ENCODE results near the gene COX4I1.
"Not testable (repeated sequence)": the region's sequence is repeated elsewhere in the genome, so short reads cannot be mapped to it uniquely, and the experiment has no call there.

DNA sequence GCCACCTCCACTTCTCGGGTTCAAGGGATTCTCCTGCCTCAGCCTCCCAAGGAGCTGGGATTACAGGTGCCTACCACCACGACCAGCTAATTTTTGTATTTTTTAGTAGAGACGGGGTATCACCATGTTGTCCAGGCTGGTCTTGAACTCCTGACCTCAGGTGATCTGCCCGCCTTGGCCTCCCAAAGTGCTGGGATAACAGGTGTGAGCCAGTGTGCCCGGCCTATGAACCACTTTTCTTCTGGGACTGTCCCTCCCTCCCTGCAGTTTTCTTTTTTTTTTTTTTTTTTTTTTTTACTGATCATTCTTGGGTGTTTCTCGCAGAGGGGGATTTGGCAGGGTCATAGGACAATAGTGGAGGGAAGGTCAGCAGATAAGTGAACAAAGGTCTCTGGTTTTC, 7.8 kb downstream of the COX4I1 start:
- TF ChIP-seq EZH2 (IDR thresholded peaks at IDR 0.05; ENCODE audit: borderline replicate concordance, low read depth, low read length, poor library complexity, severe bottlenecking) = not testable (repeated sequence)
- TF ChIP-seq, protein P1, sequence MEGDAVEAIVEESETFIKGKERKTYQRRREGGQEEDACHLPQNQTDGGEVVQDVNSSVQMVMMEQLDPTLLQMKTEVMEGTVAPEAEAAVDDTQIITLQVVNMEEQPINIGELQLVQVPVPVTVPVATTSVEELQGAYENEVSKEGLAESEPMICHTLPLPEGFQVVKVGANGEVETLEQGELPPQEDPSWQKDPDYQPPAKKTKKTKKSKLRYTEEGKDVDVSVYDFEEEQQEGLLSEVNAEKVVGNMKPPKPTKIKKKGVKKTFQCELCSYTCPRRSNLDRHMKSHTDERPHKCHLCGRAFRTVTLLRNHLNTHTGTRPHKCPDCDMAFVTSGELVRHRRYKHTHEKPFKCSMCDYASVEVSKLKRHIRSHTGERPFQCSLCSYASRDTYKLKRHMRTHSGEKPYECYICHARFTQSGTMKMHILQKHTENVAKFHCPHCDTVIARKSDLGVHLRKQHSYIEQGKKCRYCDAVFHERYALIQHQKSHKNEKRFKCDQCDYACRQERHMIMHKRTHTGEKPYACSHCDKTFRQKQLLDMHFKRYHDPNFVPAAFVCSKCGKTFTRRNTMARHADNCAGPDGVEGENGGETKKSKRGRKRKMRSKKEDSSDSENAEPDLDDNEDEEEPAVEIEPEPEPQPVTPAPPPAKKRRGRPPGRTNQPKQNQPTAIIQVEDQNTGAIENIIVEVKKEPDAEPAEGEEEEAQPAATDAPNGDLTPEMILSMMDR (conservative IDR thresholded peaks at IDR 0.05; ENCODE audit: low read depth, low read length) = not testable (repeated sequence)

Measured in A673 (cell line).